ENCODE measurements around the gene WNT3.

- no peak for TF ChIP-seq CTCF (IDR thresholded peaks at IDR 0.05)
- no peak for TF ChIP-seq EZH2 (IDR thresholded peaks at IDR 0.05; ENCODE audit: borderline replicate concordance, insufficient read depth, low read depth, low read length, poor library complexity, severe bottlenecking)
Measured at GRCh38 chr17:46730026-46730425, 88.5 kb downstream of the WNT3 start.
